ENCODE measurements around the gene KIF6. TPM values are rescaled to one million over a fixed set of nuclear protein-coding genes. Genes with fewer than 3 reads are reported as not detected.

KIF6 gene
- total RNA-seq, 1 experiment from 2014 or later: not detected

DNA sequence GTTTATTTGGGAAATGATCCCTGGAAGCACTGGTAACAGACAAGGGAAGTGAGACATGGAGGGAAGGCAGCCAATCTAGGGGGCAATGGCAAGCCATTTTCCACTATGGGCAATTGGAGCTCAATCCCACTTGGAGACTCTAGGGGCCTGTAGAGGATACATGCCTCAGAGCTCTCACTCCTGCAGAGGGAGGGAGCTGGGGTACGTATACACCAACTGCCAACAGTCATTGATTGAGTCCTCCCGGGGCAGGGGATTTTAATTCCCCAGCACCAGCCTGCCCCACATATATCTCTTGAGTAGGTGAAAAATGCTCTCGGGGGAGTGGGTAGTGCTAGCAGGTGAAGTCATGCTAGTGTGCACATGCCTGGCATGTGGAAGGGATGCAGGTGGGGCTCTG is 323.8 kb downstream of the KIF6 start:
- H4K20me1 ChIP-seq (ENCODE audit: insufficient read depth): no peaks in the 10 kb centered on the region
- no peak overlapping the region for H3K27ac ChIP-seq (ENCODE audit: low read depth, low read length)
- no TSS peak for BruUV-seq (replicated peaks)
- DNase-seq (ENCODE audit: low read depth, low spot score) (no peak), ATAC-seq (no peak)
- peaks cover 15% of the 10 kb centered on the region for H3K27me3 ChIP-seq (ENCODE audit: insufficient read depth, low read length)
- CTCF ChIA-PET: no interaction called here
- no peaks in the 10 kb centered on the region for H3K79me2 ChIP-seq (ENCODE audit: insufficient read depth, low read length)
- POLR2A ChIA-PET: interaction anchor here (0.6 kb wide), 1 partner anchor 110 kb away, joined by 6 read pairs; no protein-coding TSS in a partner anchor
- no peaks in the 10 kb centered on the region for H3K9me3 ChIP-seq (ENCODE audit: control insufficient read depth in 1 of 2, insufficient read depth in 1 of 2, low read depth in 1 of 2, low read length in 2 of 2)
- H3K9me2 ChIP-seq (ENCODE audit: insufficient read depth): no peaks in the 10 kb centered on the region
- no peak overlapping the region for H3K4me3 ChIP-seq (replicated peaks in 1 of 2; ENCODE audit: low read depth in 1 of 2, low read length in 2 of 2)
- H3K4me2 ChIP-seq (ENCODE audit: low read length): no peak overlapping the region
- TF ChIP-seq SP1 (IDR thresholded peaks at IDR 0.05; ENCODE audit: low read depth) (no peak), FOSL1 (IDR thresholded peaks at IDR 0.05; ENCODE audit: low read depth) (no peak), CEBPB (IDR thresholded peaks at IDR 0.05; ENCODE audit: low read depth) (no peak), JUND (IDR thresholded peaks at IDR 0.05) (no peak), CBX3 (IDR thresholded peaks at IDR 0.05; ENCODE audit: low read depth) (no peak)
- TF ChIP-seq, protein P1, sequence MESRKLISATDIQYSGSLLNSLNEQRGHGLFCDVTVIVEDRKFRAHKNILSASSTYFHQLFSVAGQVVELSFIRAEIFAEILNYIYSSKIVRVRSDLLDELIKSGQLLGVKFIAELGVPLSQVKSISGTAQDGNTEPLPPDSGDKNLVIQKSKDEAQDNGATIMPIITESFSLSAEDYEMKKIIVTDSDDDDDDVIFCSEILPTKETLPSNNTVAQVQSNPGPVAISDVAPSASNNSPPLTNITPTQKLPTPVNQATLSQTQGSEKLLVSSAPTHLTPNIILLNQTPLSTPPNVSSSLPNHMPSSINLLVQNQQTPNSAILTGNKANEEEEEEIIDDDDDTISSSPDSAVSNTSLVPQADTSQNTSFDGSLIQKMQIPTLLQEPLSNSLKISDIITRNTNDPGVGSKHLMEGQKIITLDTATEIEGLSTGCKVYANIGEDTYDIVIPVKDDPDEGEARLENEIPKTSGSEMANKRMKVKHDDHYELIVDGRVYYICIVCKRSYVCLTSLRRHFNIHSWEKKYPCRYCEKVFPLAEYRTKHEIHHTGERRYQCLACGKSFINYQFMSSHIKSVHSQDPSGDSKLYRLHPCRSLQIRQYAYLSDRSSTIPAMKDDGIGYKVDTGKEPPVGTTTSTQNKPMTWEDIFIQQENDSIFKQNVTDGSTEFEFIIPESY (IDR thresholded peaks at IDR 0.05; ENCODE audit: extremely low read depth, insufficient replicate concordance, low read length): no peak
- intact Hi-C loops (cut with micrococcal nuclease): no loop called here
- H2AFZ ChIP-seq (ENCODE audit: low read depth, low read length, poor library complexity, severe bottlenecking): no peak overlapping the region
- H3K36me3 ChIP-seq (ENCODE audit: control insufficient read depth in 1 of 2, insufficient read depth in 2 of 2, low read length in 2 of 2): no peaks in the 10 kb centered on the region
- H3K4me1 ChIP-seq (ENCODE audit: control insufficient read depth in 1 of 2, insufficient read depth in 2 of 2, low read length in 2 of 2): no peaks in the 10 kb centered on the region
- RAD21 ChIA-PET (ENCODE audit: low non-redundant PET in 1 of 2, low total read pairs in 2 of 2, uncharacterized antibody in 2 of 2, unreplicated experiment in 2 of 2): no interaction called here
- H3K9ac ChIP-seq (ENCODE audit: low read length): no peak overlapping the region

GRCh38 chr6:39400026-39400425 is 325.2 kb downstream of the KIF6 start:
- Histone ChIP-seq H3K79me2 (ENCODE audit: insufficient read depth, low read length) (no peaks in the 10 kb centered on the region), H3K36me3 (ENCODE audit: control insufficient read depth in 1 of 2, insufficient read depth in 2 of 2, low read length in 2 of 2) (no peaks in the 10 kb centered on the region), H3K9me2 (ENCODE audit: insufficient read depth) (no peaks in the 10 kb centered on the region), H3K4me2 (ENCODE audit: low read length) (no peak overlapping the region), H3K4me3 (replicated peaks in 1 of 2; ENCODE audit: low read depth in 1 of 2, low read length in 2 of 2) (no peak overlapping the region), H2AFZ (ENCODE audit: low read depth, low read length, poor library complexity, severe bottlenecking) (no peak overlapping the region), H4K20me1 (ENCODE audit: insufficient read depth) (no peaks in the 10 kb centered on the region), H3K27me3 (ENCODE audit: insufficient read depth, low read length) (peaks cover 25% of the 10 kb centered on the region), H3K9me3 (ENCODE audit: control insufficient read depth in 1 of 2, insufficient read depth in 1 of 2, low read depth in 1 of 2, low read length in 2 of 2) (no peaks in the 10 kb centered on the region), H3K27ac (ENCODE audit: low read depth, low read length) (no peak overlapping the region), H3K4me1 (ENCODE audit: control insufficient read depth in 1 of 2, insufficient read depth in 2 of 2, low read length in 2 of 2) (no peaks in the 10 kb centered on the region), H3K9ac (ENCODE audit: low read length) (no peak overlapping the region)
- no TSS peak for BruUV-seq (replicated peaks)
- CTCF ChIA-PET: no interaction called here
- ATAC-seq: no peak
- no peak for DNase-seq (ENCODE audit: low read depth, low spot score)
- POLR2A ChIA-PET: no interaction called here
- RAD21 ChIA-PET (ENCODE audit: low non-redundant PET in 1 of 2, low total read pairs in 2 of 2, uncharacterized antibody in 2 of 2, unreplicated experiment in 2 of 2): no interaction called here
- no peak for TF ChIP-seq SRF (IDR thresholded peaks at IDR 0.05; ENCODE audit: low read depth)
- no peak for TF ChIP-seq ELF1 (IDR thresholded peaks at IDR 0.05; ENCODE audit: borderline replicate concordance, low read depth)
- TF ChIP-seq SIN3A (IDR thresholded peaks at IDR 0.05; ENCODE audit: low read depth): no peak
- no peak for TF ChIP-seq EZH2 (IDR thresholded peaks at IDR 0.05)
- no peak for TF ChIP-seq MAX (IDR thresholded peaks at IDR 0.05)
- TF ChIP-seq CEBPB (IDR thresholded peaks at IDR 0.05; ENCODE audit: low read depth): no peak
- TF ChIP-seq REST (IDR thresholded peaks at IDR 0.05; ENCODE audit: low read depth): no peak
- intact Hi-C loops (cut with micrococcal nuclease): no loop called here
